HG02938 (cell line): ENCODE measurements around the gene ETV2.
"Not testable (repeated sequence)": the region's sequence is repeated elsewhere in the genome, so short reads cannot be mapped to it uniquely, and the experiment has no call there.

Experiments
- ATAC-seq: cut with Tn5 transposase; IDR thresholded peaks from one replicate; pipeline ENCODE4 v1.9.1; 2021; ENCODE audit warnings: mild to moderate bottlenecking, moderate library complexity; ENCODE audit not compliant: unreplicated experiment

ETV2 gene, protein sequence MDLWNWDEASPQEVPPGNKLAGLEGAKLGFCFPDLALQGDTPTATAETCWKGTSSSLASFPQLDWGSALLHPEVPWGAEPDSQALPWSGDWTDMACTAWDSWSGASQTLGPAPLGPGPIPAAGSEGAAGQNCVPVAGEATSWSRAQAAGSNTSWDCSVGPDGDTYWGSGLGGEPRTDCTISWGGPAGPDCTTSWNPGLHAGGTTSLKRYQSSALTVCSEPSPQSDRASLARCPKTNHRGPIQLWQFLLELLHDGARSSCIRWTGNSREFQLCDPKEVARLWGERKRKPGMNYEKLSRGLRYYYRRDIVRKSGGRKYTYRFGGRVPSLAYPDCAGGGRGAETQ

DNA sequence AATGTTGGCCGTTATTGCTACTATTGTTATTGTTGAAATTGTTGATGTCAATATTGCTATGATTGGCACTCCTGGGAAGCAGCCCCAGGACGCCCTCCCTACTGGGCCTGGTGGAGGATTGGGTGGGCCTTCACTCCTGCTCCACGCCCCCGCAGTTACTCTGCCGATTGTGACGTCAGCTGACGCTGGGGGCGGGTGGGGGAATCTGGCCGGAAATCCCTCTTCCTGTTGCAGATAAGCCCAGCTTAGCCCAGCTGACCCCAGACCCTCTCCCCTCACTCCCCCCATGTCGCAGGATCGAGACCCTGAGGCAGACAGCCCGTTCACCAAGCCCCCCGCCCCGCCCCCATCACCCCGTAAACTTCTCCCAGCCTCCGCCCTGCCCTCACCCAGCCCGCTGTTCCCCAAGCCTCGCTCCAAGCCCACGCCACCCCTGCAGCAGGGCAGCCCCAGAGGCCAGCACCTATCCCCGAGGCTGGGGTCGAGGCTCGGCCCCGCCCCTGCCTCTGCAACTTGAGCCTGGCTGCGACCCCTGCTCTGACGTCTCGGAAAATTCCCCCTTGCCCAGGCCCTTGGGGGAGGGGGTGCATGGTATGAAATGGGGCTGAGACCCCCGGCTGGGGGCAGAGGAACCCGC, at the start of gene ETV2:
ETV2 (plus strand) TSS at position 231 of the 637 bp plus-strand sequence. CDS start 716 bp downstream, outside the sequence.
- no peak for ATAC-seq

DNA sequence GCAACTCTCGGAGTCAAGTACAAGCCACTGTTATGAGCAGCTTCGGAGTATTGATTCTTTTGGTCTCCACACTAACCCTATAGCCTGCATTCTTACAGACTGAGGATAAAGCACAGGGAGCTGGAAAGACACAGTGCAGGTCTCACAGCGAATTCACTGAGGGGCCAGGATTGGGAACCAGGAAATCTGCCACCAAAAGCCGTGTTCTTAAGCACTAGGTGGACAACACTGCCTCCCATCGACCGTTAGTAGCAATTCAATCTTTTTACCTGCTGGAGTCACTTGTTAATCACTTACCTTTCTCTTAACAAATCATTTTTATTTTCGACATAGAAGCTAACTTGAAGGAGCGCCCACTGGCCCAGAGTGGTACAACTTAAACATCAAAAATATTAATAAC, 49.3 kb upstream of the ETV2 start:
- ATAC-seq, result no peak

DNA sequence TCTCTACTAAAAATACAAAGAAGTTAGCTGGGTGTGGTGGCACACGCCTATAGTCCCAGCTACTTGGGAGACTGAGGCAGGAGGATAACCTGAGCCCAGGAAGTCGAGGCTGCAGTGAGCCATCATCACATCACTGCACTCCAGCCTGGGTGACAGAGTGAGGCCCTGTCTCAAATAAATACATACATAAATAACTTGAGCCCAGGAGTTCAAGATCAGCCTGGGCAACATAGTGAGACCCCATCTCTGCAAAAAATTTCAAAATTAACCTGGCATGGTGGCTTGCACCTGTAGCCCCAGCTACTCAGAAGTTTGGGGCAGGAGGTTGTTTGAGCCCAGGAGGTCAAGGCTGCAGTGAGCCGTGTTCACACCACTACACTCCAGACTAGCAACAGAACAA, 46.5 kb upstream of the ETV2 start:
- not testable (repeated sequence) for ATAC-seq

DNA sequence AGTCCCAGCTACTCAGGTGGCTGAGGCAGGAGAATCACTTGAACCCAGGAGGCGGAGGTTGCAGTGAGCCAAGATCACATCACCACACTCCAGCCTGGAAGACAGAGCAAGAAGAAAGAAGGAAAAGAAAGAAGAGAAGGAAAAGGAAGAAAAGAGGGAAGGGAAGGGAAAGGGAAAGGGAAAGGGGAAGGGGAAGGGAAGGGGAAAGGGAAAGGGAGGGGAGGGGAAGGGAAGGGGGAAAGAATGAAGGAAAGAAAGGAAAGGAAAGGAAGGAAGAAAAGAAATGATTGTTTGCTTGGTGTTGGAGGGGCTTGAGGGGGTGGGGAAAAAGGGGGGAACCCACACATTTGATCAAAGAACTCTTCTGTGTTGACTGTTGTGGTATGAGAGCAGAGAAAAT, 45.6 kb upstream of the ETV2 start:
- no peak for ATAC-seq

DNA sequence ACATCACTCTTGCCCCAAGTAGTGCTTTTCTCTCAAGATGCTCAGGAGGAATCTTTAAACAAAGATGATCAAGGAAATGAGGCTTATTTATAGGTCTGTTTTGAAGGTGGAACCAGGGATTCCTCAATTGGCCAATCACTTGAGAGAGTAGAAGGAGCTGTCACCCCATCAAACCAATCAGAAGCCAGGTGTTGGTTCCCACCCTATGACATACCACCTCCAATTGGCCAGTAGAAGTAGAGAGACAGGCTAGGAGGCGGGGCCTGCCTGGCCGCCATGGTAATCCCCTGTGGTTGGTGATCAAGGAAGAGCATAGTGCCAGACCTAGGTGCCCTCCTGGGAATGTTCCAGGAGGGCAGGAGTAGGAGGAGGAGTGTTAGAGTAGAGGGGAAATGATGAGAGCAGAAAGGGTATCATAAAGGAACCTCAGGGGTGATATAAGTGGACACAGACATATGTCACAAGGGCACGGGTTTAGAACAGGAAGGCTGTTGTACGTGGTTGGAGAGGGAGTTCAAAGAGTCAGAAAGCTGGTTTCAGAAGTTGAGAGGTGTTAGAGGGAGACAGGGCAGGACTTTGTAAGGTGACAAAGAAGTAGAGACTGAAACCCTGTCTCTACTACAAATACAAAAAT, 45.1 kb upstream of the ETV2 start:
- ATAC-seq, result no peak

GRCh38 chr19:35601971-35602370, 39.6 kb upstream of the ETV2 start:
- no peak for ATAC-seq

DNA sequence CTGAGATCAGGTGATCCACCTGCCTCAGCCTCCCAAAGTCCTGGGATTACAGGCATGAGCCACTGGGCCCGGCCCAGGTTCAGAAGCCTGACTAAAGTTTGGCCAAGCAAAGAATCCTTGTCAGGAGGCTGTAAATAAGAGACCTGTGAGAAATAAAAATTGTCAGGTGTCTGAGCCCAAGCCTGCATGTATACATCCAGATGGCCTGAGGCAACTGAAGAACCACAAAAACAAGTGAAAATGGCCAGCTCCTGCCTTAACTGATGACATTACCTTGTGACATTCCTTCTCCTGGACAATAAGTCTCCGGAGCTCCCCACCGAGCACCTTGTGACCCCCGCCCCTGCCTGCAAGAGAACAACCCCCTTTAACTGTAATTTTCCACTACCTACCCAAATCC, 37.1 kb upstream of the ETV2 start:
- ATAC-seq, result not testable (repeated sequence)

DNA sequence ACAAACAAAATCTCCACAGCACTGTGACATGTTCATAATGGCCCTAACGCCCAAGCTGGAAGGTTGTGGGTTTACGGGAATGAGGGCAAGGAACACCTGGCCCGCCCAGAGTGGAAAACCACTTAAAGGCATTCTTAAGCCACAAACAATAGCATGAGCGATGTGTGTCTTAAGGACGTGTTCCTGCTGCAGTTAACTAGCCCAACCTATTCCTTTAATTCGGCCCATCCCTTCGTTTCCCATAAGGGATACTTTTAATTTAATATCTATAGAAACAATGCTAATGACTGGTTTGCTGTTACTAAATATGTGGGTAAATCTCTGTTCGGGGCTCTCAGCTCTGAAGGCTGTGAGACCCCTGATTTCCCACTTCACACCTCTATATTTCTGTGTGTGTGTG, 34.4 kb upstream of the ETV2 start:
- not testable (repeated sequence) for ATAC-seq

GRCh38 chr19:35607661-35608060, 33.9 kb upstream of the ETV2 start:
- no peak for ATAC-seq

- no peak for ATAC-seq
Observed at GRCh38 chr19:35608251-35608650, 33.3 kb upstream of the ETV2 start.

- ATAC-seq, result no peak
Observed at GRCh38 chr19:35609851-35610353, 31.6 kb upstream of the ETV2 start.

DNA sequence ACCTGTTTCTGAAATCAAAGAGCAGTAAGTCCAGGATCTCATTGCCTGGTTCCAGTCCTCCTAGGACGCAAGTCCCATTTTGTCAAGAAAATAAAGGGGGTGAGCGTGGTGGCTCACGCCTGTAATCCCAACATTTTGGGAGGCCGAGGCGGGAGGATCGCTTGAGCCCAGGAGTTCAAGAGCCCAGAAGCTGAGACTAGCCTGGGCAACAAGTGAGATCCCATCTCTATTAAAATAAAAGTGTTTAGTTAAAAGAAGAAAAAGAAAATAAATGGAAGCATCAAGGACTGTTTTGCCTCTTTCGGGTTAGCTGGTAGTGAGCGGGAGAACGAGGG, 29.4 kb upstream of the ETV2 start:
- ATAC-seq, result no peak

GRCh38 chr19:35612559-35613321, 28.8 kb upstream of the ETV2 start, which contains the start of gene HAUS5:
Gene HAUS5 (plus strand): TSS chr19:35612735. CDS start chr19:35612795, 60 bp downstream.
- peak; percentile 73 for ATAC-seq

- ATAC-seq, result no peak
Observed at GRCh38 chr19:35613574-35613973, 28.0 kb upstream of the ETV2 start.

- no peak for ATAC-seq
Observed at GRCh38 chr19:35615036-35615435, 26.5 kb upstream of the ETV2 start.

GRCh38 chr19:35618857-35619256, 22.7 kb upstream of the ETV2 start:
- no peak for ATAC-seq

DNA sequence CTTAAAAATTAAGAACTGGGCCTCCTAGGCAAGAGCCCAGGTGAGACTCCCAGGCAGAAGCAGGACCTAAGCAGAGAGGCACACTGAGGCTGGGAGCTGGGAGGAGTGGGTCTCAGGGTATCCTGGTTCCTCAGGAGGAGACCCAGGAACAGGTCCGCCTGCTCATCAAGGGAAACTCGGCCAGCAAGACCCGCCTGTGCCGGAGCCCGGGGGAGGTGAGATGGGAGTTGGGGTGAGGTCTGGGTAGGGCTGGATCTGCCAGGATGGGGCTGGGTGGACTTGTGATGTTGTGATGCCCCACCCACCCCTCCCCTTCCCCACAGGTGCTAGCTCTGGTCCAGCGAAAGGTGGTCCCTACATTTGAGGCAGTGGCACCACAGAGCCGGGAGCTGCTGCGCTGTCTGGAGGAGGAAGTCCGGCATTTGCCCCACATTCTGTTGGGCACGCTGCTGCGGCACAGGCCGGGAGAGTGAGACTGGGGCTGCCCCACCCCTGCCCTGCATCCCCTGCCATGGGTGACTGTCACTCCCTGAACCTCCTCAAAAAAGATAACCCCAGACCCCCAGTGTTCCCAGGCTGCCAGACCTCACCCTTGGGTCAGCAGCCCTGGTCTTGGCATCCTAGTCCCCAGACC, 22.1 kb upstream of the ETV2 start:
- no peak for ATAC-seq

DNA sequence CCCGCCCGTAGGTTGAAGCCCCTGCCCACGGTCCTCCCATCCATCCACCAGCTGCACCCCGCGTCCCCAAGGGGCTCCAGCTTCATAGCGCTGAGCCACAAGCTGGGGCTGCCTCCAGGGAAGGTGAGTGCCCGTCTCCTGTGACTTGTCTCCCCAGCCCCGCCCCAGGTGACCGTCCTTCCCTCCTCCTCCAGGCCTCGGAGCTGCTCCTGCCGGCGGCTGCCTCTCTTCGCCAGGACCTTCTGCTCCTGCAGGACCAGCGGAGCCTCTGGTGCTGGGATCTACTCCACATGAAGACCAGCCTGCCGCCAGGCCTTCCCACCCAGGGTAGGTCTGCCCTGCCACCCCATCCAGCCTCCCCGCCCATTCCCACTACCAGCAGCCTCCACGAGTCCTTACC, 21.5 kb upstream of the ETV2 start:
- ATAC-seq, result no peak

DNA sequence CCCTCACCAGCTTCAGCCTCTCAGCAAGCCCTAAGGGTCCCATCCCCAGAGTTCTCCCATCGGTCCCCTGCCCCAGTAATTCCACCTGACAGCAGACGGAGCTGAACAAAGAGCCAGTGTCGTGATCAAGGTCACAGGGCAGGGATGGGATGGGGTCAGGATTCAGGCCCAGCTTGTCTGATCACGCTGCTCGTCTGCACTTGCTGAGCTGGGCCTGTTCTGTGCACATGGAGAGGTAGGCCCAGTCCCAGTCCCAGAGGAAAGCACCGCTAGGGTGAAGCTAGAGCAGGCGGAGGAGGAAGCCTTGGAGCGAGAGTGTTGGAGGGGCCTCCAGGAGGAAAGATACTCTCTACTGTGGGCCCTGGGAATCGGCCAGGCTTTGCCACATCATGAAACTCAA, 19.8 kb upstream of the ETV2 start:
- ATAC-seq, result no peak

DNA sequence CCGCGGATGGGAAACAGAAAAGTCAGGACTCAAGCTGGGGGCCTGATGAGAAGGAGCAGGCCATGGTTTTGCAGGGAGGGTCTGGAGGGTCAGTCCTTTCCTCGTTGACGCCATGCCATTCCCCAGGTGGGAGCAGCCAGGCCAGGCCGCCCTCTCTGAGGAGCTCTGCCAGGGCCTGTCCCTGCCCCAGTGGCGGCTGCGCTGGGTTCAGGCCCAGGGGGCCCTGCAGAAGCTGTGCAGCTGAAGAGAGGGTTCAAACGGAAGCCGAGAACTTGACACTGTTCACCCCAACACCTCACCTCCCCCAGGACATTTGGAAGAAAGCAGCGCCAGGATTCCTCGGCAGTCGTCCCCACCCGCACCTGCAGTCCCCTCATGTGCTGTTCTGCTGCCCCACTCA, 18.8 kb upstream of the ETV2 start:
- no peak for ATAC-seq
